GM19324 (cell line): ENCODE results near the gene CDK6.

Source experiments
- ATAC-seq: cut with Tn5 transposase; IDR thresholded peaks from one replicate; pipeline ENCODE4 v1.9.1; 2021; ENCODE audit warnings: mild to moderate bottlenecking, moderate library complexity; ENCODE audit not compliant: unreplicated experiment, low FRiP score

Gene CDK6

GRCh38 chr7:92557249-92557648 is 279.1 kb downstream of the CDK6 start:
- ATAC-seq = no peak
